H1 (cell line): ENCODE data around the gene TBC1D4.

Experiments used
- BCL11A ChIP-seq, 2 experiments: IDR thresholded peaks; one replicate each; pipeline ENCODE4 v1.6.1; 2011; ENCODE audit warnings: low read depth in 2 of 2, low read length in 2 of 2, mild to moderate bottlenecking in 2 of 2
- CBX8 ChIP-seq: fragments of 300-800, 300-1000 bp; sonication (generic); IDR thresholded peaks from 2 replicates; pipeline ENCODE4 v1.7.1; 2016; ENCODE audit warnings: low read depth, low read length, borderline replicate concordance
- EZH2 ChIP-seq: fragments of 200-600 bp; sonication (generic); IDR thresholded peaks from 2 replicates; pipeline ENCODE4 v1.7.1; 2012; ENCODE audit warnings: low read depth, mild to moderate bottlenecking, moderate library complexity, low read length, inconsistent platforms; ENCODE audit not compliant: severe bottlenecking
- JUN ChIP-seq: IDR thresholded peaks from 2 replicates; pipeline ENCODE4 v1.6.1; 2011; ENCODE audit warnings: low read depth, mild to moderate bottlenecking, improper control_type of control experiment, low read length
- JUND ChIP-seq: IDR thresholded peaks from 2 replicates; pipeline ENCODE4 v1.6.1; 2011; ENCODE audit warnings: mild to moderate bottlenecking, improper control_type of control experiment, low read length
- POLR2A ChIP-seq, 2 experiments: IDR thresholded peaks; 1 replicate in 1 of 2; 2 replicates in 1 of 2; pipeline ENCODE4 v1.6.1; 2011; ENCODE audit warnings: low read depth in 2 of 2, low read length in 2 of 2, mild to moderate bottlenecking in 2 of 2; ENCODE audit errors: control extremely low read depth in 1 of 2
- SP1 ChIP-seq: IDR thresholded peaks from 2 replicates; pipeline ENCODE4 v1.6.1; 2011; ENCODE audit warnings: low read depth, low read length
- SRF ChIP-seq: IDR thresholded peaks from 2 replicates; pipeline ENCODE4 v1.6.1; 2011; ENCODE audit warnings: mild to moderate bottlenecking, low read depth, low read length, moderate library complexity
- TF ChIP-seq, protein P1 (sequence below), 3 experiments: IDR thresholded peaks; 1 replicate in 2 of 3; 2 replicates in 1 of 3; pipeline versions ENCODE4 v1.5.1 to v1.6.1; 2011; ENCODE audit warnings: low read length in 3 of 3, mild to moderate bottlenecking in 3 of 3, inconsistent platforms in 2 of 3, low read depth in 1 of 3, moderate library complexity in 1 of 3; ENCODE audit not compliant: insufficient read depth in 1 of 3; ENCODE audit errors: control extremely low read depth in 1 of 3

DNA sequence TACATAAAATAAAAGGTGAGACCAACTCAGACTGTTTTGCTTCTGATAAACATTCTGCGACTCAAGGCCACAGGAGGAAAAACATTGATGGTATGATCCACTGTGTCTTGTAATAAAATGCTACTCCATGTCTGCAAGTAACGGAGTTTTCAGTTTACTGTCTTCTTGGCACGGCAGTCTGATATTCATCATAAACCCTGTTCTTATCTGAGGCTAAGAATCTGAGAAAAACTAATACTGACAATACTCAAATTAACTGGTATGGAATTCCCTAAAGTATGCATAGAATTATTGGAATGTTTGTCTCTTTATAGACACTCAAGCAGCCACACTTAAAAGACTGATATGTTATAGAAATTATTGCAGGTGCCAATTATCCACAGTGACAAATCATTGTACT lies 125.5 kb downstream of the TBC1D4 start:
- TF ChIP-seq, protein P1, sequence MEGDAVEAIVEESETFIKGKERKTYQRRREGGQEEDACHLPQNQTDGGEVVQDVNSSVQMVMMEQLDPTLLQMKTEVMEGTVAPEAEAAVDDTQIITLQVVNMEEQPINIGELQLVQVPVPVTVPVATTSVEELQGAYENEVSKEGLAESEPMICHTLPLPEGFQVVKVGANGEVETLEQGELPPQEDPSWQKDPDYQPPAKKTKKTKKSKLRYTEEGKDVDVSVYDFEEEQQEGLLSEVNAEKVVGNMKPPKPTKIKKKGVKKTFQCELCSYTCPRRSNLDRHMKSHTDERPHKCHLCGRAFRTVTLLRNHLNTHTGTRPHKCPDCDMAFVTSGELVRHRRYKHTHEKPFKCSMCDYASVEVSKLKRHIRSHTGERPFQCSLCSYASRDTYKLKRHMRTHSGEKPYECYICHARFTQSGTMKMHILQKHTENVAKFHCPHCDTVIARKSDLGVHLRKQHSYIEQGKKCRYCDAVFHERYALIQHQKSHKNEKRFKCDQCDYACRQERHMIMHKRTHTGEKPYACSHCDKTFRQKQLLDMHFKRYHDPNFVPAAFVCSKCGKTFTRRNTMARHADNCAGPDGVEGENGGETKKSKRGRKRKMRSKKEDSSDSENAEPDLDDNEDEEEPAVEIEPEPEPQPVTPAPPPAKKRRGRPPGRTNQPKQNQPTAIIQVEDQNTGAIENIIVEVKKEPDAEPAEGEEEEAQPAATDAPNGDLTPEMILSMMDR (IDR thresholded peaks at IDR 0.05; ENCODE audit: control extremely low read depth in 1 of 3, insufficient read depth in 1 of 3, low read depth in 1 of 3, low read length in 3 of 3) = no peak
- TF ChIP-seq BCL11A (IDR thresholded peaks at IDR 0.05; ENCODE audit: low read depth in 2 of 2, low read length in 2 of 2) (no peak), SP1 (no peak), JUND (no peak), SRF (no peak), POLR2A (IDR thresholded peaks at IDR 0.05; ENCODE audit: control extremely low read depth in 1 of 2, low read depth in 2 of 2, low read length in 2 of 2) (no peak), EZH2 (no peak), JUN (no peak), CBX8 (no peak)
